GM06990 (cell line): ENCODE results near the gene APBB1IP.
"Not testable (repeated sequence)": the region's sequence is repeated elsewhere in the genome, so short reads cannot be mapped to it uniquely, and the experiment has no call there.

ENCODE experiments used
- DNase-seq: peaks from one replicate; pipeline ENCODE4 v3.0.0-alpha.2; 2011; ENCODE audit not compliant: insufficient read length; ENCODE audit errors: extremely low read depth
- H3K27me3 ChIP-seq: replicated peaks from 2 replicates; pipeline ENCODE4 v1.6.0; 2011; ENCODE audit warnings: low read length; ENCODE audit not compliant: control insufficient read depth, insufficient read depth
- H3K36me3 ChIP-seq: 2 replicates; pipeline ENCODE4 v1.5.1; 2011; ENCODE audit warnings: low read length; ENCODE audit not compliant: control insufficient read depth, insufficient read depth
- H3K4me3 ChIP-seq: replicated peaks from 2 replicates; pipeline ENCODE4 v1.5.1; 2011; ENCODE audit warnings: low read depth, mild to moderate bottlenecking, control low read depth, low read length
- CTCF ChIP-seq: IDR thresholded peaks from 2 replicates; pipeline ENCODE4 v1.5.1; 2011; ENCODE audit warnings: low read length, control low read depth, mild to moderate bottlenecking, inconsistent platforms; ENCODE audit not compliant: insufficient read depth, poor library complexity, severe bottlenecking

Gene APBB1IP

GRCh38 chr10:26593896-26594295, 155.8 kb downstream of the APBB1IP start:
- Histone ChIP-seq H3K27me3 (no peaks in the 10 kb centered on the region), H3K36me3 (no peaks in the 10 kb centered on the region), H3K4me3 (no peak overlapping the region; the same call in none of the 2 replicates)
- no peak for TF ChIP-seq CTCF
- DNase-seq: no peak

GRCh38 chr10:26603283-26603682, 165.1 kb downstream of the APBB1IP start:
- H3K27me3 ChIP-seq, H3K36me3 ChIP-seq, DNase-seq: not testable (repeated sequence)

GRCh38 chr10:26604320-26605093, 166.4 kb downstream of the APBB1IP start:
- not testable (repeated sequence) for DNase-seq, H3K27me3 ChIP-seq, H3K4me3 ChIP-seq, H3K36me3 ChIP-seq

More at GRCh38 chr10:26603283-26603682, 165.1 kb downstream of the APBB1IP start:
- not testable (repeated sequence) for H3K4me3 ChIP-seq

GRCh38 chr10:26606389-26606877, 168.3 kb downstream of the APBB1IP start:
- not testable (repeated sequence) for H3K36me3 ChIP-seq, H3K27me3 ChIP-seq, H3K4me3 ChIP-seq, DNase-seq

- H3K36me3 ChIP-seq: no peaks in the 10 kb centered on the region
- TF ChIP-seq CTCF: no peak
- H3K27me3 ChIP-seq: no peaks in the 10 kb centered on the region
- H3K4me3 ChIP-seq: no peak overlapping the region
- DNase-seq: no peak
Observed at GRCh38 chr10:26612151-26612915, 174.2 kb downstream of the APBB1IP start.
